Subcutaneous abdominal adipose tissue (tissue), 5 donors: ENCODE measurements around the gene PLCB1.
A peak's percentile ranks its signal among the peaks of the same experiment; 100 is the strongest.
"Not testable (repeated sequence)": the region's sequence is repeated elsewhere in the genome, so short reads cannot be mapped to it uniquely, and the experiment has no call there.

Source experiments
- H3K27ac ChIP-seq: one replicate; pipeline ENCODE4 v1.7.0; 2013; ENCODE audit warnings: low read depth, mild to moderate bottlenecking, inconsistent platforms, low read length, moderate library complexity
- H3K27me3 ChIP-seq, 5 donors: one replicate each; pipeline ENCODE4 v1.7.0; 2013; ENCODE audit warnings: low read length in 5 of 5, inconsistent platforms in 1 of 5; ENCODE audit not compliant: control insufficient read depth in 5 of 5, insufficient read depth in 4 of 5
- H3K36me3 ChIP-seq, 5 donors: one replicate each; pipeline ENCODE4 v1.7.0; 2013; ENCODE audit warnings: low read length in 5 of 5; ENCODE audit not compliant: control insufficient read depth in 5 of 5, insufficient read depth in 5 of 5
- H3K4me1 ChIP-seq, 5 donors: one replicate each; pipeline ENCODE4 v1.7.0; 2013; ENCODE audit warnings: low read length in 5 of 5, mild to moderate bottlenecking in 3 of 5, moderate library complexity in 1 of 5; ENCODE audit not compliant: control insufficient read depth in 5 of 5, insufficient read depth in 5 of 5
- H3K4me3 ChIP-seq, 5 donors: one replicate each; pipeline ENCODE4 v1.7.0; 2013; ENCODE audit warnings: low read length in 5 of 5, low read depth in 1 of 5
- H3K9ac ChIP-seq, 5 donors: one replicate each; pipeline ENCODE4 v1.7.0; 2013; ENCODE audit warnings: low read length in 5 of 5, mild to moderate bottlenecking in 4 of 5, moderate library complexity in 3 of 5
- H3K9me3 ChIP-seq, 5 donors: one replicate each; pipeline ENCODE4 v1.7.0; 2013; ENCODE audit warnings: low read length in 5 of 5; ENCODE audit not compliant: control insufficient read depth in 5 of 5
- donor health status: healthy.
- donor health status: healthy.
- donor health status: healthy.
- donor health status: healthy.
- donor health status: healthy.

The PLCB1 gene

GRCh38 chr20:8834851-8835250 is 702.8 kb downstream of the PLCB1 start:
- Histone ChIP-seq H3K9ac (no peak overlapping the region), H3K27ac (no peak overlapping the region), H3K4me1 (no peaks in the 10 kb centered on the region), H3K27me3 (no peaks in the 10 kb centered on the region), H3K9me3 (no peaks in the 10 kb centered on the region), H3K36me3 (no peaks in the 10 kb centered on the region), H3K4me3 (no peak overlapping the region)

- Histone ChIP-seq H3K27ac (no peak overlapping the region), H3K9ac (no peak overlapping the region), H3K36me3 (no peaks in the 10 kb centered on the region), H3K4me1 (no peaks in the 10 kb centered on the region), H3K9me3 (no peaks in the 10 kb centered on the region), H3K27me3 (no peaks in the 10 kb centered on the region), H3K4me3 (no peak overlapping the region)
Observed at GRCh38 chr20:8837396-8837795, 705.3 kb downstream of the PLCB1 start.

GRCh38 chr20:8842525-8842924 is 710.5 kb downstream of the PLCB1 start:
- no peaks in the 10 kb centered on the region for H3K9me3 ChIP-seq
- H3K36me3 ChIP-seq = no peaks in the 10 kb centered on the region
- no peak overlapping the region for H3K27ac ChIP-seq
- no peak overlapping the region for H3K4me3 ChIP-seq
- H3K9ac ChIP-seq = no peak overlapping the region
- no peaks in the 10 kb centered on the region for H3K4me1 ChIP-seq
- H3K27me3 ChIP-seq = no peaks in the 10 kb centered on the region

GRCh38 chr20:8844179-8844578 is 712.1 kb downstream of the PLCB1 start:
- H3K36me3 ChIP-seq = no peaks in the 10 kb centered on the region
- H3K4me3 ChIP-seq = no peak overlapping the region
- H3K27ac ChIP-seq = no peak overlapping the region
- H3K9me3 ChIP-seq = no peaks in the 10 kb centered on the region
- no peak overlapping the region for H3K9ac ChIP-seq
- no peaks in the 10 kb centered on the region for H3K27me3 ChIP-seq
- H3K4me1 ChIP-seq = no peaks in the 10 kb centered on the region

GRCh38 chr20:8849990-8850389 is 717.9 kb downstream of the PLCB1 start:
- no peak overlapping the region for H3K9ac ChIP-seq
- no peak overlapping the region for H3K4me3 ChIP-seq

GRCh38 chr20:8851446-8851845 is 719.4 kb downstream of the PLCB1 start:
- Histone ChIP-seq H3K9ac (no peak overlapping the region), H3K4me3 (no peak overlapping the region), H3K4me1 (peaks cover 0 to 22% (median 13%) of the 10 kb centered on the region in 5 donors), H3K27ac (no peak overlapping the region), H3K27me3 (no peaks in the 10 kb centered on the region), H3K36me3 (no peaks in the 10 kb centered on the region), H3K9me3 (no peaks in the 10 kb centered on the region)

More at GRCh38 chr20:8849990-8850389, 717.9 kb downstream of the PLCB1 start:
- Histone ChIP-seq H3K27ac (no peak overlapping the region), H3K27me3 (no peaks in the 10 kb centered on the region), H3K9me3 (no peaks in the 10 kb centered on the region), H3K36me3 (no peaks in the 10 kb centered on the region), H3K4me1 (peaks cover 0 to 15% (median 13%) of the 10 kb centered on the region in 5 donors)

GRCh38 chr20:8851919-8852318 is 719.9 kb downstream of the PLCB1 start:
- not testable (repeated sequence) for H3K9ac ChIP-seq, H3K27me3 ChIP-seq, H3K36me3 ChIP-seq, H3K9me3 ChIP-seq, H3K4me3 ChIP-seq, H3K27ac ChIP-seq
- H3K4me1 ChIP-seq = peaks cover 0 to 22% (median 13%) of the 10 kb centered on the region in 5 donors

GRCh38 chr20:8853211-8853610 is 721.1 kb downstream of the PLCB1 start:
- not testable (repeated sequence) for H3K27me3 ChIP-seq, H3K9ac ChIP-seq, H3K4me3 ChIP-seq, H3K9me3 ChIP-seq, H3K36me3 ChIP-seq, H3K27ac ChIP-seq
- H3K4me1 ChIP-seq = peaks cover 0 to 22% (median 13%) of the 10 kb centered on the region in 5 donors

GRCh38 chr20:8853805-8854338 is 721.8 kb downstream of the PLCB1 start:
- H3K9ac ChIP-seq = no peak overlapping the region

GRCh38 chr20:8854571-8854970 is 722.5 kb downstream of the PLCB1 start:
- H3K27ac ChIP-seq = no peak overlapping the region
- H3K4me3 ChIP-seq = peak overlapping the region in 4 of 5 donors; percentile 37 to 46 (median 44)
- H3K9me3 ChIP-seq = peaks cover 0 to 3% (median 0%) of the 10 kb centered on the region in 5 donors
- no peaks in the 10 kb centered on the region for H3K27me3 ChIP-seq
- H3K9ac ChIP-seq = peak overlapping the region in 1 of 5 donors; percentile 62
- peaks cover 0 to 22% (median 13%) of the 10 kb centered on the region in 5 donors for H3K4me1 ChIP-seq
- no peaks in the 10 kb centered on the region for H3K36me3 ChIP-seq

More at GRCh38 chr20:8853805-8854338, 721.8 kb downstream of the PLCB1 start:
- Histone ChIP-seq H3K4me1 (peaks cover 0 to 22% (median 13%) of the 10 kb centered on the region in 5 donors), H3K4me3 (peak overlapping the region in 2 of 5 donors; percentile 42 to 46), H3K36me3 (no peaks in the 10 kb centered on the region), H3K9me3 (peaks cover 0 to 3% (median 0%) of the 10 kb centered on the region in 5 donors), H3K27me3 (no peaks in the 10 kb centered on the region), H3K27ac (no peak overlapping the region)
